ENCODE data around the gene CDK11B.

Gene CDK11B

GRCh38 chr1:1627261-1627828 lies 31.5 kb downstream of the CDK11B start:
- DNase-seq (ENCODE audit: low read depth) = no peak

DNA sequence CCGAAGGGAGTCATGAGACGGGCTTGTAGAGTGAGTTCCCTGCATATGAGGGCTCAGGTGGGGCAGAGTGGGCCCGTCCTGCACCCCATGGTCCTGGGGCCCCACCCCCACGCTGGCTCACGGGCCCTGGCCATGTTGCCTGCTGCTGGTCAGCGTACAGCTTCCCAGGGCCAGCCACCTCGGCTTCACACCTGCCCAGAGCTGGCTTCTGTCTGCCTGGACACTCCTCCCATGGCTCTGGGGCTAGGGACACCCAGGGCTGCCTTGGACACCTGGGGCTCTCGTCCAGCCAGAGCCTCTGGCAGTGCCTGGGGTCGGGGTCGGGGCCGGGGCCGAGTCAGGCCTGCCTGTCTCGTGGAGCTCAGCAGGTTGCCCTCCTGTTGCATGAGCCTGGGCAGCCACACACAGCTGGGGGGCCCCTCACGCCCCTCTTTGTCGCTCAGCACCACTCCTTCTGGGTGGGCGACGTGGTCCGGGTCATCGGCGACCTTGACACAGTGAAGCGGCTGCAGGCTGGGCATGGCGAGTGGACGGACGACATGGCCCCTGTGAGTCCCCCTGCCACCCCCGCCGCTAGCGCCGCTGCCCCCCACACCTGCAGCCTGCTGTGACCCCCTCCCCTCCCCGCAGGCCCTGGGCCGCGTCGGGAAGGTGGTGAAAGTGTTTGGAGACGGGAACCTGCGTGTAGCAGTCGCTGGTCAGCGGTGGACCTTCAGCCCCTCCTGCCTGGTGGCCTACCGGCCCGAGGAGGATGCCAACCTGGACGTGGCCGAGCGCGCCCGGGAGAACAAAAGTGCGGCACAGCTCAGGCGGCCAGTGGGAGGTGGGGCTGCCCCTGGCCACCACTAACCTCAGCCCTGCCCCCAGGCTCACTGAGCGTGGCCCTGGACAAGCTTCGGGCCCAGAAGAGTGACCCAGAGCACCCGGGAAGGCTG lies 32.3 kb downstream of the CDK11B start:
- no peak for DNase-seq (ENCODE audit: low read depth)

- DNase-seq (ENCODE audit: low read depth) = no peak
Observed at GRCh38 chr1:1625824-1626206, 33.0 kb downstream of the CDK11B start.

GRCh38 chr1:1625404-1625775 lies 33.4 kb downstream of the CDK11B start:
- no peak for DNase-seq (ENCODE audit: low read depth)

- no peak for DNase-seq (ENCODE audit: low read depth)
Observed at GRCh38 chr1:1624443-1625403, 34.1 kb downstream of the CDK11B start.

DNA sequence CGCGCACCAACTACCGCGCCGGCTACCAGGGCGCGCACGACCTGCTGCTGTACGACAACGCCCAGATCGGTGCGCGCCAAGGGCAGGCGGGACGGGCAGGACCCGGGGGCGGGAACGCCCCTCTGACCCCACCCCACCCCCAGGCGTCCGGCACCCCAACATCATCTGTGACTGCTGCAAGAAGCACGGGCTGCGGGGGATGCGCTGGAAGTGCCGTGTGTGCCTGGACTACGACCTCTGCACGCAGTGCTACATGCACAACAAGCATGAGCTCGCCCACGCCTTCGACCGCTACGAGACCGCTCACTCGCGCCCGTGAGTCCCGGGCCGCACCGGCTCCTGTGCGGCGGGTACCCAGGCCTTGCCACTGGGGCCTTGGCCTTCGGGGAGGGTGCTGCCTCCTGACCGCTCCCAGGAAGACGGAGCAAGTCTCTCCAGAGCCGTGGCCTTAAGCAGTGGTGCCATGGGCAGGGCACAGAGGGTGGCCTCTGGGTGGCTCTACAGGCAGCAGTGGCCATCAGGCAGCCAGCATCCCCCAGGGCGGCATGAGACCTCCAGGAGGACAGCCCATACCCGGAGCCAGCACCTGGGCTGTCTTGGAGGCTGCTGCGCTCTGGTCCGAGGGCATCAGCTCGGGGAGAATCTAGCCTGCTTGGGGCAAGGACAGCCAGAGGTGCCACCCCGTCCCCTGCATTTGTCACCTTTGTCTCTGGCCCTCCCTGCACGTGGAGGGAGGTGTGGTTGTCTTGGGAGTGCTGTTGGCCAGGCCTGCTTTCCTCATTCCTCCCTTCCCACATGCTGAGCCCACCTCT lies 35.0 kb downstream of the CDK11B start:
- DNase-seq (ENCODE audit: low read depth) = no peak

DNA sequence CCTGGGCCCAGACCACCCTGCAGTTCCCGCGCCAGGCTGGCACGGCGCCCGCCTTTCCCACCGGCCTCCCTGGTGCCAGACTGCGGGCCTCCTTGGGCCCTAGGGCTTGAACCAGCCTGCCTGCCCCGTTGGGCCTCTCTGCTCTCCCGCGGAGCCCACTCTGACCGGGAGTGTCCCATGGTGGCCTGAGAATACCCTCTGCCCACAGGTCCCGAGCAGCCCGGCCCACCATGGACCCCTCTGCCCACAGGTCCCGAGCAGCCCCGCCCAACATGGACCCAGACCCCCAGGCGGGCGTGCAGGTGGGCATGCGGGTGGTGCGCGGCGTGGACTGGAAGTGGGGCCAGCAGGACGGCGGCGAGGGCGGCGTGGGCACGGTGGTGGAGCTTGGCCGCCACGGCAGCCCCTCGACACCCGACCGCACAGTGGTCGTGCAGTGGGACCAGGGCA lies 35.6 kb downstream of the CDK11B start:
- DNase-seq (ENCODE audit: low read depth) = no peak

DNA sequence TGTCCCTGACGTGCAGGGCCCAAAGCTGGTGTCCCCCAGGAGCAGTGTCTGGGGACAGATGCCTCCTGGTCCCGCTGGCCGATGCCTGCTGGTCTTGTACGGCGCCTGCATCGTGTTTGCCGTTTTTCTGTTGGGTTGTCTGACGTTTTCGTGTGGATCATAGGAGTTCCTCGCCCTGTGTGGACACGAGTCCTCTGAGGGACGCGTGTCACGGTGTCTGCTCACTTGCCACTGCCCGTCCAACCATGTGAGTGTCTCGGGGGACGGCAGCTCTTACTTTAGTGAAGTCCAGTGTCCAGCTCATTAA lies 36.1 kb downstream of the CDK11B start:
- DNase-seq (ENCODE audit: low read depth) = no peak

DNA sequence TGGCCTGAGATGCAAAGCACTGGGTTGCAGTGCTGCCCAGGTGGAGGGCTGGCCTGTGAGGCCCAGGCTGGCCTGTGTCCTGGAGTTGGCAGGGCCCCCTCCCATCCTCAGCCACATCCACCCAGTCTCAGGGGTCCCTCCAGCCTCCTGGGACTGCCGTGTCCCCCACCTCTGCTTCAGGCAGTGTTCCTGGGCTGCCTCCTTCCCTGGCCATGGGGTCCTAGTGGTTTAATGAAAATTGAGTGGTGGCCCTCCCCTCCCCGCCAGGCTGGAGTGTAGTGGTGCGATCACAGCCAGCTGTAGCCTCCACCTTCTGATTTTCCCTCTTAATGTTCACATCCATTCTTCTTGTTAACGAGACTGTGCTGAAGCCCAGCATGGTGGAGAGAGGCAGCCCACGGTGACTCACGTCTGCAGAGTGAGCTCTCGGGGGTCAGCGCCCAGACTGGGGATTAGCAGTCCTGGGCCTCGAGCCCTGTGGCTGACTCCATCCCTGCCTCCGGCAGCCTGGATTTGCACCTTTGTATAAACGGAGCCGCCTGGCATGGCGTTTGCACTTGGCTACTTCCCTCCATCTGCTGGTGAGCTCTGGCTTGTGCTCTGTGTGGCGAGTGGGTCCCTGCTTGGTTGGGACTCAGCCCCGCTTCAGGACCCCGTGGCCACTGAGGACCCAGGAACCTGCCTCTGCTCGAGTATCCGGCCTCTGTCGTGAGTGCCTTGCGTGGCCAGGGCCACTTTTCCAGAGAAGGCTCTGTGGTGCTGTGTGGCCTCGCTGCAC lies 36.6 kb downstream of the CDK11B start:
- DNase-seq (ENCODE audit: low read depth) = no peak

- DNase-seq (ENCODE audit: low read depth) = no peak
Observed at GRCh38 chr1:1621173-1622009, 37.4 kb downstream of the CDK11B start.

DNA sequence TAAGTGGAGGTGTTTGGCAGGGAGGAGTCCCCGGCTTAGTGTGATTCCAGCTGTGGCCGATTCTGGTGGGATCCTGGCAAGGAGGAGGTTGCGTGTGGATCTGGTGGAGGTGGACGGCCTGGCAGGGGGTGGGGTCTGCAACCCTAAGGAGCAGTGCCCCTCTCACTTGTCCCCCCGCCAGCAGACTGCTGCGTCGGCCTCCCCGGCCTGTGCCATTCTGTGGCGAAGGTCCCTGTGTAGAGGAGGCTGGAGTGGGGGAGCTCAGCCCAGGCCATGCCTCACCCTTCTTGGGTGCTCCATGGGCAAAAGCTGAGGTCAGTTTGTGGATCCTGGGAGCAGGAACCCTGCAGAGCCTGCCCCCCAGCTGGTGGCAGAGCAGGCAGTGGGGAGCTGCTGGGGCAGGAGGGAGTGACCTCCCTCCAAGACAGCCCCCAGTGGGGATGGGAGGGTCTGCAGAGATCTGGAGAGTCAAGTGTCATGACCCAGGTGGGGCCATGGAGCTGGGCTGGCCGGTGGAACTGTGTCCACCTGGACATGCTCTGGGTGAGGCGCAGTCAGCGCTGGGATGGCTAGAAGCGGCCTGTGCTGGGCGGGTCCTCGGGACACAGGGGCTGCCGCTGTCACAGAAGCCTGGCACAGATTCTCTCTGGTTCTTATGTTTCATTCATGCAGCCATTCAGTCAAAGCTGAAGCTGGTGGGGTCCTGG lies 38.2 kb downstream of the CDK11B start:
- no peak for DNase-seq (ENCODE audit: low read depth)

- DNase-seq (ENCODE audit: low read depth) = no peak
Observed at GRCh38 chr1:1619917-1620361, 38.9 kb downstream of the CDK11B start.

DNA sequence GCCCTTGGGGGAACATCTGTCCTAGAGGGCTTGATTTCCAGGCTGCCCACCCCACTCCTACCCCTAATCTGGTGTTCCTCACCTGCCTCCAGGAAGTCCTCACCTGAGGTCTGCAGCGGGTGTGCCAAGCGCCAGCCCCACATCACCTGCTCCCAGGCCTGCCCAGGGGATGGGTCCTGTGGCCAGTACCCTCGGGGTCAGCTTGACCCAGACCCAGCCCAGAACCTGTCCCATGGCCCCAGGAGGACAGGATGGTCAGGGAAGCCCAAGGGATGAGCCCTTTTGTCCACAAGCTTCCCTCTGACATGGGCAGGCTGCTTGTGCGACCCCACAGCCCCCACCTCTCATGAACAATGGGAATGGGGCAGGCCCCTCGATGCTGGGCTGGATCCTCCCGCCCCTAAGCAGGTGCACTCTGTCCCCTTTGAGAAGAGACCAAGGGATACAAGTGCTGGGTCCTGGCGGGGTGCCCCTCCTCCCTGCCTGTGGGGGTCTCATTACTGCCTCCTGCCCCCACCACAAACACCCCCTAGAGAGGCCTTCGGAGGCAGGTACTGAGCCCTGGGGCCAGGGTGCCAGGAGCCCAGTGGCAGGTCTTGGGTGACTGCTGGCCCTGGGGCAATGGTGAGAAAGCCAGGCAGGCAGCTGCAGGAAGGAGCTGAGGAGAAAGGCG lies 40.3 kb downstream of the CDK11B start:
- DNase-seq (ENCODE audit: low read depth) = no peak

DNA sequence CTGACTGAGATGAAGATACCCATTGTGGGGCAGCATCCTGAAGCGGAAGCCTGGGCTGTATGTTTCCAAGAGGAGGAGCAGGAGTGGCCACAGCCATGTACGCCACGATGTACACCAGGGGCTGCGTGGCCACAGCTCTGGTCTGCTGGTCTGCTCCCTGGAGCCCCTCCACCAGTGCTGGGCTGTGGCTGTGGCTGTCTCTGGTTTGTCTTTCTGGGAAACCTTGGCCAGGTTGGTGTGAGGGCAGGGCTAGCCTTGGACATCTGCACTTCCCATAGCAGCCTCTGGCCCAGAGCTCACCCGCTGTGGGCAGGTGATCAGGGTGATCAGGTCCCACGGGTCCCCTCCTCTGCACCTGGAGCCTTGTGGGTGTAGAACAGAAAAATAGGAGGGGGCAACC lies 40.9 kb downstream of the CDK11B start:
- no peak for DNase-seq (ENCODE audit: low read depth)

GRCh38 chr1:1617516-1617915 lies 41.3 kb downstream of the CDK11B start:
- DNase-seq (ENCODE audit: low read depth) = no peak

DNA sequence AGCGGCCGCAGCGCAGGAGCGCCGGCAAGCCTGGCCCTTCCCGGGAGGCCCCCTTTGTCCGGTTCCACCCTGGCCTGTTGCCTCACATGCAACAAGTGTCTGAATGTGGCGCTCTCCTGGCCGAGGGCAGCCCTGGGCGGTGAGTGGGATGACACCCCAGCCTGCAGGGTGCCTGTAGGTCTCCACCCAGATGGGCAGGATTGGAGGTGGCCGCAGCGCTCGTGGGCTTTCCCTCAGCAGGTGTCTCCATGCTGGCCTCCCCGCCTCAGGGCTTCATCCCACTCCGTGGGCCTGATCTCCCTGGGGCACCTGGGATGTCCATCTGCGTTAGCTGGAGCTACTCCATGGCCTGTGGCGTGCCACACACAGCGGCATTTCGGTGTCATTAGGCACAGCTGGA lies 42.0 kb downstream of the CDK11B start:
- DNase-seq (ENCODE audit: low read depth) = no peak

- peak; percentile 27 for DNase-seq (ENCODE audit: low read depth)
Observed at GRCh38 chr1:1616045-1616790, 42.6 kb downstream of the CDK11B start.
